ENCODE measurements around the gene ATP1B3.

ATP1B3 gene

GRCh38 chr3:141860766-141861513, 15.5 kb upstream of the ATP1B3 start:
- no peak for DNase-seq (ENCODE audit: low read depth)
- no peak for TF ChIP-seq CTCF (conservative IDR thresholded peaks at IDR 0.05; ENCODE audit: low read depth, low read length)
- H3K4me3 ChIP-seq (ENCODE audit: low read length) = no peak overlapping the region

- no peak for DNase-seq (ENCODE audit: low read depth)
- no peak overlapping the region for H3K4me3 ChIP-seq (ENCODE audit: low read length)
- no peak for TF ChIP-seq CTCF (conservative IDR thresholded peaks at IDR 0.05; ENCODE audit: low read depth, low read length)
Measured at GRCh38 chr3:141862279-141862816, 14.1 kb upstream of the ATP1B3 start.

- TF ChIP-seq CTCF (conservative IDR thresholded peaks at IDR 0.05; ENCODE audit: low read depth, low read length) = no peak
- no peak overlapping the region for H3K4me3 ChIP-seq (ENCODE audit: low read length)
Measured at GRCh38 chr3:141863491-141863890, 13.0 kb upstream of the ATP1B3 start.

GRCh38 chr3:141864281-141864970, 12.0 kb upstream of the ATP1B3 start:
- DNase-seq (ENCODE audit: low read depth) = no peak
- no peak for TF ChIP-seq CTCF (conservative IDR thresholded peaks at IDR 0.05; ENCODE audit: low read depth, low read length)
- H3K4me3 ChIP-seq (ENCODE audit: low read length) = no peak overlapping the region

More at GRCh38 chr3:141863491-141863890, 13.0 kb upstream of the ATP1B3 start:
- no peak for DNase-seq (ENCODE audit: low read depth)

- H3K4me3 ChIP-seq (ENCODE audit: low read length) = no peak overlapping the region
- DNase-seq (ENCODE audit: low read depth) = no peak
- no peak for TF ChIP-seq CTCF (conservative IDR thresholded peaks at IDR 0.05; ENCODE audit: low read depth, low read length)
Measured at GRCh38 chr3:141865101-141865500, 11.3 kb upstream of the ATP1B3 start.

- TF ChIP-seq CTCF (conservative IDR thresholded peaks at IDR 0.05; ENCODE audit: low read depth, low read length) = no peak
- DNase-seq (ENCODE audit: low read depth) = no peak
- no peak overlapping the region for H3K4me3 ChIP-seq (ENCODE audit: low read length)
Measured at GRCh38 chr3:141870091-141870687, 6.3 kb upstream of the ATP1B3 start.
